SH-SY5Y (cell line): ENCODE data around the gene SFTPB.

ENCODE experiments used
- GATA2 ChIP-seq: IDR thresholded peaks from 2 replicates; pipeline ENCODE4 v1.6.1; 2011; ENCODE audit warnings: mild to moderate bottlenecking, low read depth, low read length
- GATA3 ChIP-seq: IDR thresholded peaks from 2 replicates; pipeline ENCODE4 v1.6.1; 2011; ENCODE audit warnings: low read depth, mild to moderate bottlenecking, low read length, moderate library complexity

DNA sequence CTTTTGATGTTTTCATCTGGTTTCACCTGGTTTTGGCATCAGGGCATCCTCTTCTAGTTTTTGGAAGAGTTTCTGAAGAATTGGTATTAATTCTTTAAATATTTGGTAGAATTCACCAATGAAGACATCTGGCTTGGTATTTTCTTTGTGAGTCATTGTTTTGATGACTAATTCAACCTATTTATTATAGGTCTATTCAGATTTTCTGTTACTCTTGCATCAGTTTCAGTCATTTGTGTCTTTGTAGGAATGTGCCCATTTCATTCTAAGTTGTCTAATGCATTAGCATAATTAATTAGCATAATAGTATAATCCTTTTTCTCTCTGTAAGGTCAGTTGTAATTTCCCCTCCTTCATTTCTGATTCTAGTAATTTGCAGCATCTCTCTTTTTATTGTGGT, 34.2 kb upstream of the SFTPB start:
- TF ChIP-seq GATA3 (no peak), GATA2 (no peak)
